Right renal pelvis (tissue), 4 donors: ENCODE measurements around the gene AFP. TPM values are rescaled to one million over a fixed set of nuclear protein-coding genes. Genes with fewer than 3 reads are reported as not detected.

ENCODE experiments used
- DNase-seq, 4 donors: peaks; one replicate each; pipeline ENCODE4 v3.0.0-alpha.2; 2013; ENCODE audit warnings: low read depth in 4 of 4, low spot score in 3 of 4, missing footprints in 1 of 4
- polyA plus RNA-seq, 4 donors: library from polyadenylated mRNA; unstranded; fragments of 120-200 nt; gene quantifications; one replicate each; pipeline ENCODE4 v1.2.1, GENCODE V29; 2013; ENCODE audit not compliant: insufficient read length in 4 of 4

The AFP gene
- polyA plus RNA-seq, 4 donors: 776 to 1,196 (median 982) TPM

- DNase-seq: no peak
Measured at GRCh38 chr4:73436674-73437557, 895 bp downstream of the AFP start.

GRCh38 chr4:73437558-73437956, 1.5 kb downstream of the AFP start:
- DNase-seq: no peak

DNA sequence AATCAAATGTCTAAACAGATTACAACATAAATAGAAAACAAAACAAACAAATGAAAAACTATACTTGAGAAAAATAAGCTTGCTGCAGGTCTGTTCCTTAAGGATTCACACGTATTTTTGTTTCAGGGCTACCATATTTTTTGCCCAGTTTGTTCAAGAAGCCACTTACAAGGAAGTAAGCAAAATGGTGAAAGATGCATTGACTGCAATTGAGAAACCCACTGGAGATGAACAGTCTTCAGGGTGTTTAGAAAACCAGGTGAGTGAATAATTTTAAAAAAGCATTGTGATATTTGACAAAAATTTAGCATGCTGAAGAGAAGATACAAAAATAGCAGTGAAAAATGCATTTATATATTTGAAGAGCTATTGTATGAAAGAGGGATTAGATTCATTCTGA, 2.0 kb downstream of the AFP start:
- no peak for DNase-seq

DNA sequence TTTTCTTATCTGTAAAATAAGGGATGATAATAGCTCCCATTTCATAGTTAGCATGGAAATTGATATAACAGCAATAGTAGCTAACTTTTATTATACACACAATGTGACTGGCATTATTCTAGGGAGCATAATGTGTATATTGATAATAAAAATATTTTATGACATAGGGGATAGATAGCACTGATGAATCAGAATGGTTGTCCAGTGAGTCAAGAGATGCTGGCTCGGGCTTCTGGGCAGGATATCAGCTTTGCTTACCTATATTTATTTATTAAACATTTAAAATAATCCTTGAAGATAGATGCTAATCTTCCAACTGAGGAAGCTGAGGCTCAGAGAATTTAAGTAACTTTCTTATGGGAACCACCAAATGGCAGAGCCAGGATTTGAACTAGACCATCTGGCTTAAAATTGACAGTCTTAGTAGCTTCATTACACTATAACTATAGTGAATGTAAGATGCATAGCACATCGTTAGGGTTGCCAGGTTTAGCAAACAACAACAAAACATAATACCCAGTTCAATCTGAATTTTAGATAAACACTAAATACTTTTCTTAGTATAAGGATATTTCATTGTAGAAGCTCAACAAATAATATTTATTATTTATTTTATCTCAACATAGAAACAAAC, 2.7 kb downstream of the AFP start:
- DNase-seq: no peak

GRCh38 chr4:73439445-73439844, 3.4 kb downstream of the AFP start:
- no peak for DNase-seq

- no peak for DNase-seq
Measured at GRCh38 chr4:73439991-73440390, 4.0 kb downstream of the AFP start.

GRCh38 chr4:73440653-73441052, 4.6 kb downstream of the AFP start:
- no peak for DNase-seq

- no peak for DNase-seq
Measured at GRCh38 chr4:73442275-73442674, 6.3 kb downstream of the AFP start.

- no peak for DNase-seq
Measured at GRCh38 chr4:73443224-73443623, 7.2 kb downstream of the AFP start.

DNA sequence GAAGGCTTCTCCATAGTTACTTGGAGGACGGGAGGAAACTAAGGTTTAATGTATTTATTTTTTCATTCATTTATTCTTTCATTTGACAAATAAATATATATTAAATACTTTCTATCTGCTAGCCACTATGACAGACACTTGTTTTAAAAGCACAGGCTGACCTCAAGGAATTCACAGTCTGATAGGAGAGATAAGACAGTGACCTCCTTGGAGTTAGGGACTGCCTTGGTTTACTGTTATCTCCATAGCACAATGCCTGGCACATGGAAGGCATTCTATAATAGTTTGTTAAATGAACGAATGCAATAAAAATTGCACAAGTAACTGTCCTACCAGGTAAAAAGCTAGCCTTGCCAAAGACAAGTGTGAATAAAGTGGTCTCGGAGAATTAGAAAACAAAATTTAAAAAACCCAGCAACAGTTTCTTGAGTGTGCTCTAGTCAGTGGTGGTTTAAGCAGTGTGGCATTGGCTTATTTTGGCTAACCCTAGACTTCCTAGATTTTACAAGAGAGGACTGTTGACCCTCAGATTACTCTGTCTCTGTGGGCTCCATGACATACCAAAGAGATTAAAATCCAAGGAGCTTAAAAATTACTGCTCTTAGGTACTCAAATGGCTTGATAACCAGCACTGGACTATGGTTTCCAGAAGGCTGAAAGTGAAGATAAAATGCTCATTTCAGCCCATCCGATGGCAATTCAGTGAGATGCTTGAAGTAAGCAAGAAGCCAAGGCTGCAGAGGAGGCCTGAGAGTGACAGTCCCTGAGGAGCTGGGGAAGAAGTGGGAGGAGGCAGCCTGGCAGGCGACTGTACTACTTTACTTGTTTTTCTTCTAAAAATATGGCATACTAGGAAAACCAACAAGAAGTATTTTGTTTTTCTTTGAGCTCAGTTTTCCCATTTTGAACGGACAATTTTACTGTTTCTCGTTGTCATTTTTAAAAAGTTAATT, 9.6 kb downstream of the AFP start:
- no peak for DNase-seq

DNA sequence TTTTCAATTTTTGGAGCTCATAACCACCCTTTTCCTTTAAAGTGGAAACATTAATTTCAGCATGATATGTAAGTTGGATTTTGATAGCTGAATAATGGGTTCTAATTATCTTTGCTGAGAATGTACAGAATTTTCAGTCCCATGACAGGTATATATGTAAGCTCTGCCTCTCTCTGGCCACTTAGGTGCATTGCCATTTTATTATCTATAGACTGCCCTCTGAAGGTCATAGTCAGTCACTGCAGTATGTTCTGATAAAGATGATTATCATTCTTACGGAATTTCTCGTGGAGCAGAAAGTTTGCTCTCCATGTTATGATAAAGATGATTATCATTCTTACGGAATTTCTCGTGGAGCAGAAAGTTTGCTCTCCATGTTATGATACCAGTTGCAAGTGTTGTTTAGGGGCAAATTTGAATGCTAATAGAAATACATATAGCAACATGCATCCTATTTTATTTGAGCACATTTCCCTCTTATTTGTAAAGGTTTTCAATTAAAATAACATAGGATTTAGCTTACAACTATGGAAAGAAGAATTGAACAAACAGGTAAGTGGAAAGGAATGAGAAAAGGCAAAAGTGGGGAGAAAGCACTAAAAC, 10.4 kb downstream of the AFP start:
- DNase-seq: peak in 2 of 4 donors; percentile 2 to 4

GRCh38 chr4:73447671-73448070, 11.7 kb downstream of the AFP start:
- DNase-seq: no peak

GRCh38 chr4:73448448-73449203, 12.6 kb downstream of the AFP start:
- no peak for DNase-seq

- no peak for DNase-seq
Measured at GRCh38 chr4:73450398-73451004, 14.5 kb downstream of the AFP start.

GRCh38 chr4:73451404-73451803, 15.4 kb downstream of the AFP start:
- DNase-seq: no peak

- no peak for DNase-seq
Measured at GRCh38 chr4:73451981-73452747, 16.1 kb downstream of the AFP start.

DNA sequence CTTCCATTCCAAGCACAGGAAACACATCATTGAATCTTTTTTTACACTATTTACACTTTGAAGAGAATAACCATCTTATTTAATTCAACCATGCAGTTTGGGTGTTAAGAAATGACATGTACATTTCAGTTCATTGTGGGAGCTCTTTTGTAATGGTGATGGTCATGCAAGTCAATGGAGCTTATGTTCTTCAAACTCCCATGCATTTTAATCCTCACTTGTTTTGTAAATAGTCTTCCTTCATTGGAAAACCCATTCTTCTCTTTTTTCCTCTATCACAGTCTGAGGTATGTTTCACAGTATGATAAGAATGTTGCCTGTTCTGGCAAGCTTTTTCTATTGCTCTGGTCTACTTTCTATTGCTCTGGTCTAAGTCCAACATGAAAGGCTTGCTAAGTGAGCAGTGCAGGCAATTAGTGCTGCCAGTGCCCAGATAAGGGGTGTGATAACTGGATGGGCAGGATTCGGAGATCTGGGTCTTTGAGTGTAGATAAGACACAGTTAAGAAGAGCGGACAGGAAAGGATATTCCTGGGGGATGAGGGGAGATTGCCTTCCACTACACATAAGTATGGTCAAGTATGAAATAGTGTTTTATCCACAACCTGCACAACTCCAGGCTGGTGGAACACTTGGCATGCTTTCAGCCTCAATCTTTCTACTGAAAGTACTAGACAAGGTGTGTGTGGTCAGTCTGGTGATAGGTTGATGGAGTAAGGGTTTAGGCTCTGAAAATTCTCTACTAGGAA, 17.1 kb downstream of the AFP start:
- no peak for DNase-seq

GRCh38 chr4:73453701-73454005, 17.6 kb downstream of the AFP start:
- DNase-seq: no peak
